Calu3 (cell line): ENCODE results near the gene VPS13D. TPM values are rescaled to one million over a fixed set of nuclear protein-coding genes. Genes with fewer than 3 reads are reported as not detected.

Experiments
- BruUV-seq: library from RNA; stranded (reverse); fragments of 400-500 nt; replicated peaks from 2 replicates; lab custom pipeline; 2021; lab: Mats Ljungman, UMichigan
- CTCF ChIA-PET: fragments of 300-600 bp; sonication (Branson Sonifier 250); formaldehyde crosslinking; loops from one replicate; lab custom pipeline; 2022; ENCODE audit warnings: antibody characterized with exemption; lab: Charles Lee
- DNase-seq: peaks from one replicate; pipeline ENCODE4 v3.0.0; 2022
- H3K27ac Mint-ChIP-seq: one replicate; pipeline ENCODE4 v1.8.0; 2022; ENCODE audit warnings: mixed read lengths; ENCODE audit not compliant: unreplicated experiment
- H3K27me3 Mint-ChIP-seq: one replicate; pipeline ENCODE4 v1.8.0; 2022; ENCODE audit warnings: mixed read lengths; ENCODE audit not compliant: unreplicated experiment
- H3K36me3 Mint-ChIP-seq: one replicate; pipeline ENCODE4 v1.8.0; 2022; ENCODE audit warnings: mild to moderate bottlenecking, moderate library complexity, mixed read lengths; ENCODE audit not compliant: insufficient read depth, unreplicated experiment
- H3K4me1 Mint-ChIP-seq: one replicate; pipeline ENCODE4 v1.8.0; 2022; ENCODE audit warnings: mild to moderate bottlenecking, low read depth, mixed read lengths; ENCODE audit not compliant: unreplicated experiment
- H3K4me3 Mint-ChIP-seq: one replicate; pipeline ENCODE4 v1.8.0; 2022; ENCODE audit warnings: mild to moderate bottlenecking, low read depth, moderate library complexity, mixed read lengths; ENCODE audit not compliant: unreplicated experiment
- H3K9me3 Mint-ChIP-seq: one replicate; pipeline ENCODE4 v1.8.0; 2022; ENCODE audit warnings: low read depth, mixed read lengths; ENCODE audit not compliant: unreplicated experiment
- CTCF ChIP-seq: fragments of 200-600 bp; IDR thresholded peaks from one replicate; pipeline ENCODE4 v1.8.0; 2022; ENCODE audit warnings: antibody characterized with exemption; ENCODE audit not compliant: unreplicated experiment
- intact Hi-C: fragments of 100-400 bp; cut with micrococcal nuclease; formaldehyde crosslinking; loops from one replicate; pipeline ENCODE4 v1.10.0; 2022; ENCODE audit not compliant: unreplicated experiment
- total RNA-seq: library from RNA; stranded (reverse); gene quantifications from 2 replicates; pipeline ENCODE4 v1.2.3, GENCODE V29; 2022

The VPS13D gene
- total RNA-seq, 1 experiment from 2014 or later = 30.6 TPM

- peak overlapping the region; percentile 22 for H3K27ac Mint-ChIP-seq
Measured at GRCh38 chr1:12485231-12486058, 255.6 kb downstream of the VPS13D start.

GRCh38 chr1:12486059-12486341 lies 256.2 kb downstream of the VPS13D start:
- H3K27me3 Mint-ChIP-seq = no peaks in the 10 kb centered on the region
- peaks cover 6% of the 10 kb centered on the region for H3K36me3 Mint-ChIP-seq
- DNase-seq = no peak
- BruUV-seq = no TSS peak
- no peaks in the 10 kb centered on the region for H3K9me3 Mint-ChIP-seq
- TF ChIP-seq CTCF = no peak
- CTCF ChIA-PET = no interaction called here
- H3K4me1 Mint-ChIP-seq = peaks cover 38% of the 10 kb centered on the region
- peak overlapping the region; percentile 22 for H3K27ac Mint-ChIP-seq
- H3K4me3 Mint-ChIP-seq = no peak overlapping the region
- intact Hi-C loops = loop anchor here (5.0 kb wide), 1 partner anchor 41 kb away; no protein-coding TSS in a partner anchor

More at GRCh38 chr1:12485231-12486058, 255.6 kb downstream of the VPS13D start:
- no peak overlapping the region for H3K4me3 Mint-ChIP-seq
- no peaks in the 10 kb centered on the region for H3K9me3 Mint-ChIP-seq
- peak; percentile 56 for DNase-seq
- TF ChIP-seq CTCF = no peak
- BruUV-seq = no TSS peak
- H3K36me3 Mint-ChIP-seq = peaks cover 6% of the 10 kb centered on the region
- CTCF ChIA-PET = no interaction called here
- intact Hi-C loops = loop anchor here (5.0 kb wide), 1 partner anchor 42 kb away; no protein-coding TSS in a partner anchor
- no peaks in the 10 kb centered on the region for H3K27me3 Mint-ChIP-seq
- peaks cover 42% of the 10 kb centered on the region for H3K4me1 Mint-ChIP-seq

DNA sequence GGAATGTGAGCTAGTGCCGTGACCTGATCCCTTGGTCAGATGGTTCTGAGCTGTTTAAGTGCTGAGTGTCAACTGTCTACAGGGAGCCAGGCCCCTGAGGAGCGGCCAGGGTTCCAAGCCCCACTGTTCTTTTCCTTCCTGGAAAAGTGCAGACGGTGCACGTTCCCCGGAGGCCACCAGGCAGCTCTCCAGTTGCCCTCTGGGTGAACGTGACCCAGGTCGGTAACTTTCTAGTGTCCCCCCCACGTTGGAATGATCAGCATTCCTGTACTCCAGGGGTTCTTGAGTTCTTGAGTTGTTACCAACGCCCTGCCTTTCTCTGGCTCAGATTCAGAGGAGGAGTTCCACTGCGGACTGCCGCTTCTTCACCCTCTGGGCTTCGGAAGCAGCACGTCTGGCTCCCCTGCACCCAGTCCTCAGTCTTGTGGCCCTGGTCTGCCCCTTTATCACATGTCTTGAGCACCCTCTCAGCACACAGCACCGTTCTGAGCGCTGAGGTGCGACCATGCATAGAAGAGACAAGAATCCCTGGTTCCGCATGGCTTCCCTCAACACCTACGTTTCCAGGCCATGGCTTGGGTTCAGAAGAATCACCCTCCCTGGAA lies 256.7 kb downstream of the VPS13D start:
- no peaks in the 10 kb centered on the region for H3K9me3 Mint-ChIP-seq
- H3K36me3 Mint-ChIP-seq = peaks cover 6% of the 10 kb centered on the region
- no peak overlapping the region for H3K4me3 Mint-ChIP-seq
- intact Hi-C loops = loop anchor here (5.0 kb wide), 1 partner anchor 41 kb away; no protein-coding TSS in a partner anchor
- TF ChIP-seq CTCF = no peak
- BruUV-seq = no TSS peak
- peaks cover 33% of the 10 kb centered on the region for H3K4me1 Mint-ChIP-seq
- peak overlapping the region; percentile 47 for H3K27ac Mint-ChIP-seq
- no peaks in the 10 kb centered on the region for H3K27me3 Mint-ChIP-seq
- CTCF ChIA-PET = interaction anchor here (0.6 kb wide), 1 partner anchor 120 kb away, joined by 3 read pairs; no protein-coding TSS in a partner anchor
- peak; percentile 13 for DNase-seq

DNA sequence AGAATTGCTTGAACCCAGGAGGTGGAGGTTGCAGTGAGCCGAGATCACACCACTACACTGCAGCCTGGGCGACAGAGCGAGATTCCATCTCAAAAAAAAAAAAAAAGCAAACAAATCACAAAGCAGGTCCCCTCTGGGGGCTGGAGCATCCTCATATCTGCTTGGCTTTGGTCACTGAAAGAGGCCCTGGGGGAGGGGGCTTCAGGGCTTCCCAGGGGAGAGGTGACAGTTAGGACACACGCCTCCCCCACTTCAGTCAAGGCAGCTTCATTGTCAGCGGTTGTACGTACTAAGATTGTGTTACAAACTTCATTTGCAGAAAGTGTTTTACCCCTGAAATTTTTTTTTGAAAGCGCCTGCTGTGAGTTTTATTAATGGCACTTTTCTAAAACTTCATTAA lies 257.7 kb downstream of the VPS13D start:
- Mint-ChIP-seq H3K4me1 (peaks cover 32% of the 10 kb centered on the region), H3K9me3 (no peaks in the 10 kb centered on the region), H3K36me3 (peaks cover 6% of the 10 kb centered on the region), H3K27me3 (no peaks in the 10 kb centered on the region), H3K27ac (no peak overlapping the region), H3K4me3 (no peak overlapping the region)
- CTCF ChIA-PET = interaction anchor here (0.6 kb wide), 1 partner anchor 64 kb away, joined by 5 read pairs; no protein-coding TSS in a partner anchor
- DNase-seq = no peak
- TF ChIP-seq CTCF = no peak
- intact Hi-C loops = loop anchor here (5.0 kb wide), 1 partner anchor 40 kb away; no protein-coding TSS in a partner anchor
- BruUV-seq = no TSS peak
